Panc1 (cell line): ENCODE data around the gene MLPH. TPM values are rescaled to one million over a fixed set of nuclear protein-coding genes. Genes with fewer than 3 reads are reported as not detected.
A peak's percentile ranks its signal among the peaks of the same experiment; 100 is the strongest.

Experiments
- ATAC-seq: fragments of 200-7000 bp; cut with Tn5 transposase; 2 replicates; pipeline ENCODE4 v1.9.1; 2020; ENCODE audit warnings: mild to moderate bottlenecking, moderate library complexity
- BruUV-seq: library from RNA; stranded (reverse); fragments of 400-500 nt; replicated peaks from 2 replicates; lab custom pipeline; 2021; lab: Mats Ljungman, UMichigan
- CTCF ChIA-PET: fragments of 300-600 bp; sonication (Branson Sonifier 250); formaldehyde crosslinking; loops from one replicate; lab custom pipeline; 2022; ENCODE audit warnings: antibody characterized with exemption; lab: Charles Lee
- POLR2A ChIA-PET: fragments of 300-600 bp; sonication (Branson Sonifier 250); formaldehyde crosslinking; loops from one replicate; lab custom pipeline; 2022; ENCODE audit warnings: antibody characterized with exemption; lab: Charles Lee
- DNase-seq: peaks from one replicate; pipeline ENCODE4 v3.0.0-alpha.2; 2010; ENCODE audit warnings: low read depth, low spot score
- H3K27ac ChIP-seq: 2 replicates; pipeline ENCODE4 v1.5.1; 2011; ENCODE audit warnings: mild to moderate bottlenecking, low read length, inconsistent platforms
- H3K27me3 ChIP-seq: fragments of 200-500 bp; sonication (Bioruptor generic); 2 replicates; pipeline ENCODE4 v1.6.0; 2014; ENCODE audit warnings: low read length, inconsistent platforms; ENCODE audit not compliant: control insufficient read depth, insufficient read depth
- H3K36me3 ChIP-seq: fragments of 200-500 bp; sonication (Bioruptor generic); 2 replicates; pipeline ENCODE4 v1.5.1; 2014; ENCODE audit warnings: inconsistent platforms, mild to moderate bottlenecking, low read length, moderate library complexity; ENCODE audit not compliant: control insufficient read depth, insufficient read depth
- H3K4me1 ChIP-seq: 2 replicates; pipeline ENCODE4 v1.5.1; 2011; ENCODE audit warnings: inconsistent platforms, mild to moderate bottlenecking, low read length, moderate library complexity; ENCODE audit not compliant: control insufficient read depth, insufficient read depth
- H3K4me3 ChIP-seq, 2 experiments: 2 replicates each; pipeline ENCODE4 v1.5.1; 2011 to 2012; ENCODE audit warnings: low read depth in 2 of 2, low read length in 2 of 2, mild to moderate bottlenecking in 2 of 2, inconsistent platforms in 1 of 2, moderate library complexity in 1 of 2
- H3K9me3 ChIP-seq: fragments of 200-500 bp; sonication (Bioruptor generic); 2 replicates; pipeline ENCODE4 v1.5.1; 2014; ENCODE audit warnings: low read depth, mild to moderate bottlenecking, inconsistent platforms, low read length, moderate library complexity; ENCODE audit not compliant: control insufficient read depth, insufficient read depth
- CTCF ChIP-seq: fragments of 450-650 bp; IDR thresholded peaks from 2 replicates; pipeline ENCODE4 v1.5.1; 2017; ENCODE audit warnings: mild to moderate bottlenecking
- POLR2AphosphoS5 ChIP-seq: IDR thresholded peaks from 2 replicates; pipeline ENCODE4 v1.6.1; 2012; ENCODE audit warnings: mild to moderate bottlenecking, low read depth, low read length, moderate library complexity
- REST ChIP-seq, 2 experiments: IDR thresholded peaks; 2 replicates each; pipeline ENCODE4 v1.6.1; 2011 to 2012; ENCODE audit warnings: low read depth in 2 of 2, control low read depth in 1 of 2, low read length in 1 of 2, mild to moderate bottlenecking in 1 of 2, moderate library complexity in 1 of 2; ENCODE audit not compliant: insufficient read depth in 1 of 2
- SIN3A ChIP-seq: IDR thresholded peaks from 2 replicates; pipeline ENCODE4 v1.6.1; 2012; ENCODE audit warnings: low read depth, mild to moderate bottlenecking, low read length, moderate library complexity, borderline replicate concordance; ENCODE audit not compliant: insufficient read depth
- TCF7L2 ChIP-seq: IDR thresholded peaks from 2 replicates; pipeline ENCODE4 v1.6.1; 2011; ENCODE audit warnings: mild to moderate bottlenecking, low read depth, low read length, inconsistent platforms
- in situ Hi-C: cut with HindIII; loops from 2 replicates; pipeline ENCODE4 v1.10.0; 2016; ENCODE audit warnings: low sequenced_read_pairs, low pct_unique_long_range_greater_than_20kb
- intact Hi-C: fragments of 100-400 bp; cut with micrococcal nuclease; formaldehyde crosslinking; loops from one replicate; pipeline ENCODE4 v1.10.0; 2022; ENCODE audit not compliant: unreplicated experiment
- total RNA-seq: library from RNA; stranded (reverse); gene quantifications from one replicate; pipeline ENCODE4 v1.2.1, GENCODE V29; 2021; ENCODE audit not compliant: unreplicated experiment

The MLPH gene
- total RNA-seq, 1 experiment from 2014 or later = 60.2 TPM

- ChIA-PET CTCF (no interaction called here), POLR2A (no interaction called here)
- no peak for ATAC-seq
- H3K36me3 ChIP-seq = no peaks in the 10 kb centered on the region
- intact Hi-C loops = loop anchor here (10.0 kb wide), 1 partner anchor 146 kb away; no protein-coding TSS in a partner anchor
- H3K27me3 ChIP-seq = no peaks in the 10 kb centered on the region
- H3K9me3 ChIP-seq = no peaks in the 10 kb centered on the region
- in situ Hi-C loops = no loop called here
- peaks cover 24% of the 10 kb centered on the region for H3K4me1 ChIP-seq
- TF ChIP-seq REST (IDR thresholded peaks at IDR 0.05; ENCODE audit: insufficient read depth in 1 of 2, low read depth in 2 of 2, low read length in 1 of 2) (no peak), CTCF (no peak), SIN3A (no peak), POLR2AphosphoS5 (no peak), TCF7L2 (no peak)
- H3K27ac ChIP-seq = peak overlapping the region; percentile 35; the same call in 1 of the 2 replicates
- no peak overlapping the region for H3K4me3 ChIP-seq
- no TSS peak for BruUV-seq
- no peak for DNase-seq
Observed at GRCh38 chr2:237598468-237599208, 111.6 kb downstream of the MLPH start.

GRCh38 chr2:237599465-237600110 is 112.5 kb downstream of the MLPH start:
- ChIA-PET POLR2A (no interaction called here), CTCF (interaction anchor here (1.4 kb wide), 1 partner anchor 7 kb away, joined by 3 read pairs; no protein-coding TSS in a partner anchor)
- Histone ChIP-seq H3K4me3 (no peak overlapping the region), H3K27ac (peak overlapping the region; percentile 52; the same call in 1 of the 2 replicates), H3K4me1 (peaks cover 16% of the 10 kb centered on the region), H3K27me3 (no peaks in the 10 kb centered on the region), H3K36me3 (no peaks in the 10 kb centered on the region), H3K9me3 (no peaks in the 10 kb centered on the region)
- TF ChIP-seq REST (IDR thresholded peaks at IDR 0.05; ENCODE audit: insufficient read depth in 1 of 2, low read depth in 2 of 2, low read length in 1 of 2) (no peak), TCF7L2 (no peak), SIN3A (no peak), POLR2AphosphoS5 (no peak), CTCF (no peak)
- no peak for ATAC-seq
- intact Hi-C loops (loop anchor here (10.0 kb wide), 1 partner anchor 145 kb away; no protein-coding TSS in a partner anchor), in situ Hi-C loops (no loop called here)
- no peak for DNase-seq
- no TSS peak for BruUV-seq
